ENCODE measurements around the gene CTBP2. TPM values are rescaled to one million over a fixed set of nuclear protein-coding genes. Genes with fewer than 3 reads are reported as not detected.

CTBP2 gene
- total and polyA plus RNA-seq, 2 of the 13 experiments (the other 11 are each of a cell fraction or from before 2014, with no cell fraction given), result 0.08 TPM; not detected in 1

DNA sequence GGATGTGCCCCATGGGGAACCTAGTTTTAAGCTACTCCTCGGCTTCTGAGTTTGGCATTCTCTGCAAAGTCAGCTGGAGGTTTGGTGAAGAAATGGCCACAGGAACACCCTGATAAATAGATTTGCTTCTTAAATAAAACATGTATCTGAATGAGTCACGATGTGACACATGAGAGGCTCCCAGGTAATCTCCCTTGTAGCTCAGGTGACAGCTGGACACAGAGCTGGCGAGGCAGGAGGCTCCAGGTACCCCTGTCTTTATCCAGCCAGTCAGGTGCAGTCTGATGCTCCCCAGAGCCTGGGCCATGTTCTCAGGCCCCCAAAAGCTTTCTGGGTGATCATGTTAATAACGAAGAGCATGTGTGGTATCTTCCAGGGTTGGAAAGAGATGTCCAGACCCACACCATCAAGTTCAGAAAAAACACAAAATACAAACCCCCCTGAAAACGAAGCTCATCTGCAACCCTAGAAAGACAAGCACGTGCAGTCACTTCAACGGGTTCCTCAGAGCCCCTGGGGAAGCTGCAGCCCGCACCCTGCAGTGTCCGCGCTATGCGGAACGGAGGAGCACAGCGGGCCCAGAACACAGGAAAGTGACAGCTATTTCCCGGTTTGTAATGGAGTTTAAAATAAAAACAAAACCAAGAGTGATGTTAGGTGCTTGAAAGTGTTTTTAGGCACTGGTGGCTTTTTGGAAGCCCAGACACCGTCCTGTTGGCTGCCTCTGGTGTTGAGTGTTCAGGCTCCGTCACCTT lies 149.0 kb downstream of the CTBP2 start (continued):
- TF ChIP-seq, protein P1, sequence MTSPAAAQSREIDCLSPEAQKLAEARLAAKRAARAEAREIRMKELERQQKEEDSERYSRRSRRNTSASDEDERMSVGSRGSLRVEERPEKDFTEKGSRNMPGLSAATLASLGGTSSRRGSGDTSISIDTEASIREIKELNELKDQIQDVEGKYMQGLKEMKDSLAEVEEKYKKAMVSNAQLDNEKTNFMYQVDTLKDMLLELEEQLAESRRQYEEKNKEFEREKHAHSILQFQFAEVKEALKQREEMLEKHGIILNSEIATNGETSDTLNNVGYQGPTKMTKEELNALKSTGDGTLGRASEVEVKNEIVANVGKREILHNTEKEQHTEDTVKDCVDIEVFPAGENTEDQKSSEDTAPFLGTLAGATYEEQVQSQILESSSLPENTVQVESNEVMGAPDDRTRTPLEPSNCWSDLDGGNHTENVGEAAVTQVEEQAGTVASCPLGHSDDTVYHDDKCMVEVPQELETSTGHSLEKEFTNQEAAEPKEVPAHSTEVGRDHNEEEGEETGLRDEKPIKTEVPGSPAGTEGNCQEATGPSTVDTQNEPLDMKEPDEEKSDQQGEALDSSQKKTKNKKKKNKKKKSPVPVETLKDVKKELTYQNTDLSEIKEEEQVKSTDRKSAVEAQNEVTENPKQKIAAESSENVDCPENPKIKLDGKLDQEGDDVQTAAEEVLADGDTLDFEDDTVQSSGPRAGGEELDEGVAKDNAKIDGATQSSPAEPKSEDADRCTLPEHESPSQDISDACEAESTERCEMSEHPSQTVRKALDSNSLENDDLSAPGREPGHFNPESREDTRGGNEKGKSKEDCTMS (CRISPR knock-in tag; conservative IDR thresholded peaks at IDR 0.05), result no peak
- TF ChIP-seq, protein P2, sequence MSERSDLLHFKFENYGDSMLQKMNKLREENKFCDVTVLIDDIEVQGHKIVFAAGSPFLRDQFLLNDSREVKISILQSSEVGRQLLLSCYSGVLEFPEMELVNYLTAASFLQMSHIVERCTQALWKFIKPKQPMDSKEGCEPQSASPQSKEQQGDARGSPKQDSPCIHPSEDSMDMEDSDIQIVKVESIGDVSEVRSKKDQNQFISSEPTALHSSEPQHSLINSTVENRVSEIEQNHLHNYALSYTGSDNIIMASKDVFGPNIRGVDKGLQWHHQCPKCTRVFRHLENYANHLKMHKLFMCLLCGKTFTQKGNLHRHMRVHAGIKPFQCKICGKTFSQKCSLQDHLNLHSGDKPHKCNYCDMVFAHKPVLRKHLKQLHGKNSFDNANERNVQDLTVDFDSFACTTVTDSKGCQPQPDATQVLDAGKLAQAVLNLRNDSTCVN (CRISPR knock-in tag; IDR thresholded peaks at IDR 0.05; ENCODE audit: borderline replicate concordance), result no peak
- TF ChIP-seq TARDBP (CRISPR knock-in tag; IDR thresholded peaks at IDR 0.05) (no peak), NFE2L1 (CRISPR knock-in tag; IDR thresholded peaks at IDR 0.05; ENCODE audit: borderline replicate concordance) (no peak), KLF6 (CRISPR knock-in tag; IDR thresholded peaks at IDR 0.05) (no peak)

- TF ChIP-seq ZBTB34 (CRISPR knock-in tag; IDR thresholded peaks at IDR 0.05), result no peak
- no peaks in the 10 kb centered on the region for H3K9me3 ChIP-seq (ENCODE audit: low read length)
- no peaks in the 10 kb centered on the region for H4K20me1 ChIP-seq (ENCODE audit: insufficient read depth, low read length)
- ChIA-PET POLR2A (no interaction called here), CTCF (ENCODE audit: low intra/inter-chr PET ratio, low total read pairs) (no interaction called here)
- intact Hi-C loops (cut with micrococcal nuclease; ENCODE audit: unreplicated experiment), result no loop called here
- no peak overlapping the region for H2AFZ ChIP-seq (ENCODE audit: low read length)
- BruUV-seq (replicated peaks), result no TSS peak
- in situ Hi-C loops (cut with HindIII; ENCODE audit: extremely low pct_ligation_motif_present, low pct_unique_long_range_greater_than_20kb), result no loop called here
- 37% methylated on average over 5 of the region's 5 CpGs for WGBS (ENCODE audit: low lambda C conversion rate)
- H3K36me3 ChIP-seq (replicated peaks in 1 of 2; ENCODE audit: control insufficient read depth in 1 of 2, insufficient read depth in 2 of 2, low read length in 2 of 2), result no peaks in the 10 kb centered on the region
- FAIRE-seq (no peak), ATAC-seq (no peak), DNase-seq (ENCODE audit: low spot score) (no peak)
- H3K4me2 ChIP-seq (ENCODE audit: low read depth, low read length), result no peak overlapping the region
- no peak overlapping the region for H3K9ac ChIP-seq (ENCODE audit: insufficient read depth, low read depth, low read length)
- H3K27me3 ChIP-seq (ENCODE audit: control insufficient read depth in 1 of 2, insufficient read depth in 2 of 2, low read length in 2 of 2), result peaks cover 17 to 75% of the 10 kb centered on the region in 2 experiments
- H3K4me1 ChIP-seq (ENCODE audit: insufficient read depth, low read length), result no peaks in the 10 kb centered on the region
- H3K79me2 ChIP-seq (ENCODE audit: insufficient read depth, low read length), result no peaks in the 10 kb centered on the region
- no peak overlapping the region for H3K4me3 ChIP-seq (replicated peaks in 1 of 3; ENCODE audit: insufficient read depth in 1 of 3, low read depth in 2 of 3, low read length in 3 of 3)
- no peak overlapping the region for H3K27ac ChIP-seq (ENCODE audit: extremely low read length, insufficient read depth, low read length)
Measured at GRCh38 chr10:125010362-125010761, 150.0 kb downstream of the CTBP2 start.

Data from HepG2 (cell line).